NT2/D1 (cell line): ENCODE results near the gene SPDYC.

Experiments used
- DNase-seq: peaks from one replicate; pipeline ENCODE4 v3.0.0-alpha.2; 2011; ENCODE audit warnings: low read depth, low spot score
- H3K27me3 ChIP-seq: 2 replicates; pipeline ENCODE4 v1.6.0; 2011; ENCODE audit warnings: mild to moderate bottlenecking; ENCODE audit not compliant: insufficient read length, insufficient read depth
- H3K36me3 ChIP-seq: 2 replicates; pipeline ENCODE4 v1.6.1; 2011; ENCODE audit warnings: mild to moderate bottlenecking, low read length, mixed read lengths; ENCODE audit not compliant: insufficient read depth, insufficient read length
- H3K4me1 ChIP-seq: 2 replicates; pipeline ENCODE4 v1.5.1; 2011; ENCODE audit not compliant: insufficient read depth, insufficient read length
- H3K4me3 ChIP-seq: 2 replicates; pipeline ENCODE4 v1.5.1; 2011; ENCODE audit warnings: low read depth; ENCODE audit not compliant: insufficient read length
- H3K9ac ChIP-seq: 2 replicates; pipeline ENCODE4 v1.6.0; 2011; ENCODE audit warnings: low read depth; ENCODE audit not compliant: insufficient read length
- H3K9me3 ChIP-seq: 2 replicates; pipeline ENCODE4 v1.5.1; 2011; ENCODE audit warnings: mild to moderate bottlenecking, low read length; ENCODE audit not compliant: insufficient read depth
- SUZ12 ChIP-seq: IDR thresholded peaks from 2 replicates; pipeline ENCODE4 v1.6.1; 2011; ENCODE audit not compliant: insufficient read length, insufficient read depth; ENCODE audit errors: extremely low read depth
- YY1 ChIP-seq: IDR thresholded peaks from 2 replicates; pipeline ENCODE4 v1.6.1; 2011; ENCODE audit not compliant: insufficient read length, insufficient read depth
- ZNF274 ChIP-seq: IDR thresholded peaks from 2 replicates; pipeline ENCODE4 v1.6.1; 2011; ENCODE audit warnings: mild to moderate bottlenecking, low read depth, low read length

SPDYC gene

GRCh38 chr11:65126624-65127274 is 43.3 kb upstream of the SPDYC start:
- Histone ChIP-seq H3K9me3 (no peaks in the 10 kb centered on the region), H3K4me3 (no peak overlapping the region), H3K9ac (peak overlapping the region; percentile 14), H3K36me3 (peaks cover 83% of the 10 kb centered on the region), H3K4me1 (peaks cover 9% of the 10 kb centered on the region), H3K27me3 (no peaks in the 10 kb centered on the region)
- DNase-seq: no peak
- TF ChIP-seq SUZ12 (no peak), ZNF274 (no peak), YY1 (no peak)

- H3K27me3 ChIP-seq: no peaks in the 10 kb centered on the region
- H3K9me3 ChIP-seq: no peaks in the 10 kb centered on the region
- DNase-seq: no peak
- peaks cover 91% of the 10 kb centered on the region for H3K36me3 ChIP-seq
- no peak overlapping the region for H3K9ac ChIP-seq
- H3K4me3 ChIP-seq: no peak overlapping the region
- H3K4me1 ChIP-seq: peaks cover 11% of the 10 kb centered on the region
- no peak for TF ChIP-seq SUZ12
- no peak for TF ChIP-seq YY1
- no peak for TF ChIP-seq ZNF274
Observed at GRCh38 chr11:65127473-65128181, 42.4 kb upstream of the SPDYC start.

GRCh38 chr11:65128182-65129145 is 41.6 kb upstream of the SPDYC start:
- peaks cover 16% of the 10 kb centered on the region for H3K4me1 ChIP-seq
- peaks cover 91% of the 10 kb centered on the region for H3K36me3 ChIP-seq
- no peaks in the 10 kb centered on the region for H3K27me3 ChIP-seq
- TF ChIP-seq ZNF274 (no peak), YY1 (no peak), SUZ12 (no peak)
- no peak overlapping the region for H3K4me3 ChIP-seq
- H3K9me3 ChIP-seq: no peaks in the 10 kb centered on the region
- no peak overlapping the region for H3K9ac ChIP-seq
- no peak for DNase-seq

- peaks cover 82% of the 10 kb centered on the region for H3K36me3 ChIP-seq
- H3K4me3 ChIP-seq: no peak overlapping the region
- TF ChIP-seq SUZ12 (no peak), YY1 (no peak), ZNF274 (no peak)
Observed at GRCh38 chr11:65129649-65130441, 40.2 kb upstream of the SPDYC start.

DNA sequence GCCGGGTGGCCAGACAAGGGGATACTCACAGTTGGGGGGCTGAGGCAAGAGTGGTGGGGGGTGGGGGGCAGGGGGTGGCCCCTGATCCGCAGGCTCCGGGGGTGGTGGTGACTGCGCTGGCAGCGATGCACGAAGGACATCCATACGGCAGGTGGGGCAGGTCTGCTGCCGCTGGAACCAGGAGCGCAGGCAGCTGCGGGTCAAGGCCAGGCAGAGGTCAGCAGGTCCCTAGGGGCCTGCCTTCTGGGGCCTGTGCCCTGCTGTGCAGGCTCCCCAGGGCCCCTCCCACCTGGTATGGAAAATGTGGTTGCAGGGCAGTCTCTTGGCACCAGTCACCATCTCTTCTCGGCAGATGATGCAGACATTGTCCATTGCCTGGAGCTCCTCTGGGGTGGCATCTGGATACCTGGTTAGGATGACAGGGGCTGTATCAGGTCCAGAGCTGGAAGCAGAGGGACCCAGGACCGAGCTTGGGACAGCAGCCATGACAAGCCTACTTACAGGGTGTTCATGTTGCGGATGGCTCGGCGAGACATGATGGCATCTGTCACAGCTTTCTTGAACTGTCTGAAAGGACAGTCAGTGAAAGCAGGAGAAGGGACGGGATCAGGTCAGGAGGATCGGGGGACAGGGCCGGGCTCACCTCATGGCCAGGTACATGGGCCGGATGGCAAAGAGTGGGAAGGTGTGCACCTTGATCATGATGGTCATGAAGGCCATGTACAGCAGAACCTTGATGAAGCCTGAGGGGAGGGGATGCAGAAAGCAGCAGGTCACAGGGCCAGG is 39.2 kb upstream of the SPDYC start:
- H3K9ac ChIP-seq: no peak overlapping the region
- H3K4me3 ChIP-seq: no peak overlapping the region
- H3K36me3 ChIP-seq: peaks cover 72% of the 10 kb centered on the region
- TF ChIP-seq YY1 (no peak), ZNF274 (no peak), SUZ12 (no peak)
- no peaks in the 10 kb centered on the region for H3K27me3 ChIP-seq
- no peaks in the 10 kb centered on the region for H3K9me3 ChIP-seq
- no peak for DNase-seq
- H3K4me1 ChIP-seq: peaks cover 18% of the 10 kb centered on the region

More at GRCh38 chr11:65129649-65130441, 40.2 kb upstream of the SPDYC start:
- Histone ChIP-seq H3K9ac (no peak overlapping the region), H3K27me3 (no peaks in the 10 kb centered on the region), H3K4me1 (peaks cover 18% of the 10 kb centered on the region), H3K9me3 (no peaks in the 10 kb centered on the region)
- DNase-seq: no peak

GRCh38 chr11:65131417-65131776 is 38.6 kb upstream of the SPDYC start:
- Histone ChIP-seq H3K36me3 (peaks cover 66% of the 10 kb centered on the region), H3K4me1 (peaks cover 17% of the 10 kb centered on the region), H3K27me3 (no peaks in the 10 kb centered on the region), H3K9me3 (no peaks in the 10 kb centered on the region), H3K4me3 (no peak overlapping the region), H3K9ac (no peak overlapping the region)
- no peak for TF ChIP-seq SUZ12
- no peak for TF ChIP-seq YY1
- TF ChIP-seq ZNF274: no peak
- no peak for DNase-seq
